ENCODE measurements around the gene MOCS1. TPM values are rescaled to one million over a fixed set of nuclear protein-coding genes. Genes with fewer than 3 reads are reported as not detected.

Gene MOCS1
- total RNA-seq, 1 experiment from 2014 or later, result not detected

GRCh38 chr6:39880594-39880993 lies 53.7 kb downstream of the MOCS1 start:
- Histone ChIP-seq H3K4me2 (no peak overlapping the region), H3F3A (ENCODE audit: insufficient read depth, low read depth) (no peaks in the 10 kb centered on the region), H3K9me3 (ENCODE audit: insufficient read depth, low read depth) (no peaks in the 10 kb centered on the region), H3K4me3 (no peak overlapping the region), H3K4me1 (replicated peaks; ENCODE audit: insufficient read depth) (no peaks in the 10 kb centered on the region), H3K27ac (no peak overlapping the region), H3K79me2 (ENCODE audit: low read depth) (no peaks in the 10 kb centered on the region), H3K36me3 (ENCODE audit: low read depth) (no peaks in the 10 kb centered on the region), H2AFZ (no peak overlapping the region), H4K20me1 (ENCODE audit: insufficient read depth) (no peaks in the 10 kb centered on the region), H3K27me3 (ENCODE audit: insufficient read depth, low read depth) (peaks cover 24% of the 10 kb centered on the region), H3K9me2 (ENCODE audit: insufficient read depth) (no peaks in the 10 kb centered on the region)
- ChIA-PET CTCF (no interaction called here), POLR2A (ENCODE audit: unreplicated experiment) (no interaction called here)
- TF ChIP-seq EZH2 (IDR thresholded peaks at IDR 0.05; ENCODE audit: low read depth), result no peak
- TF ChIP-seq, protein P1, sequence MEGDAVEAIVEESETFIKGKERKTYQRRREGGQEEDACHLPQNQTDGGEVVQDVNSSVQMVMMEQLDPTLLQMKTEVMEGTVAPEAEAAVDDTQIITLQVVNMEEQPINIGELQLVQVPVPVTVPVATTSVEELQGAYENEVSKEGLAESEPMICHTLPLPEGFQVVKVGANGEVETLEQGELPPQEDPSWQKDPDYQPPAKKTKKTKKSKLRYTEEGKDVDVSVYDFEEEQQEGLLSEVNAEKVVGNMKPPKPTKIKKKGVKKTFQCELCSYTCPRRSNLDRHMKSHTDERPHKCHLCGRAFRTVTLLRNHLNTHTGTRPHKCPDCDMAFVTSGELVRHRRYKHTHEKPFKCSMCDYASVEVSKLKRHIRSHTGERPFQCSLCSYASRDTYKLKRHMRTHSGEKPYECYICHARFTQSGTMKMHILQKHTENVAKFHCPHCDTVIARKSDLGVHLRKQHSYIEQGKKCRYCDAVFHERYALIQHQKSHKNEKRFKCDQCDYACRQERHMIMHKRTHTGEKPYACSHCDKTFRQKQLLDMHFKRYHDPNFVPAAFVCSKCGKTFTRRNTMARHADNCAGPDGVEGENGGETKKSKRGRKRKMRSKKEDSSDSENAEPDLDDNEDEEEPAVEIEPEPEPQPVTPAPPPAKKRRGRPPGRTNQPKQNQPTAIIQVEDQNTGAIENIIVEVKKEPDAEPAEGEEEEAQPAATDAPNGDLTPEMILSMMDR (conservative IDR thresholded peaks at IDR 0.05), result no peak
- intact Hi-C loops (cut with micrococcal nuclease; ENCODE audit: unreplicated experiment), result no loop called here
- no peak for DNase-seq
- BruUV-seq (replicated peaks), result no TSS peak

- no peak overlapping the region for H3K4me2 ChIP-seq
- no peak for DNase-seq
- no peak overlapping the region for H3K27ac ChIP-seq
- no peak overlapping the region for H2AFZ ChIP-seq
- no peaks in the 10 kb centered on the region for H3K4me1 ChIP-seq (replicated peaks; ENCODE audit: insufficient read depth)
- H3K9me3 ChIP-seq (ENCODE audit: insufficient read depth, low read depth), result no peaks in the 10 kb centered on the region
- BruUV-seq (replicated peaks), result no TSS peak
- CTCF ChIA-PET, result no interaction called here
- H3K4me3 ChIP-seq, result no peak overlapping the region
- H3K79me2 ChIP-seq (ENCODE audit: low read depth), result no peaks in the 10 kb centered on the region
- H3F3A ChIP-seq (ENCODE audit: insufficient read depth, low read depth), result no peaks in the 10 kb centered on the region
- peaks cover 17% of the 10 kb centered on the region for H3K27me3 ChIP-seq (ENCODE audit: insufficient read depth, low read depth)
- no peaks in the 10 kb centered on the region for H3K36me3 ChIP-seq (ENCODE audit: low read depth)
- intact Hi-C loops (cut with micrococcal nuclease; ENCODE audit: unreplicated experiment), result no loop called here
- TF ChIP-seq, protein P1 (conservative IDR thresholded peaks at IDR 0.05), result no peak
- no peak for TF ChIP-seq EZH2 (IDR thresholded peaks at IDR 0.05; ENCODE audit: low read depth)
- POLR2A ChIA-PET (ENCODE audit: unreplicated experiment), result no interaction called here
- H3K9me2 ChIP-seq (ENCODE audit: insufficient read depth), result no peaks in the 10 kb centered on the region
- H4K20me1 ChIP-seq (ENCODE audit: insufficient read depth), result no peaks in the 10 kb centered on the region
Measured at GRCh38 chr6:39879535-39879934, 54.7 kb downstream of the MOCS1 start.

DNA sequence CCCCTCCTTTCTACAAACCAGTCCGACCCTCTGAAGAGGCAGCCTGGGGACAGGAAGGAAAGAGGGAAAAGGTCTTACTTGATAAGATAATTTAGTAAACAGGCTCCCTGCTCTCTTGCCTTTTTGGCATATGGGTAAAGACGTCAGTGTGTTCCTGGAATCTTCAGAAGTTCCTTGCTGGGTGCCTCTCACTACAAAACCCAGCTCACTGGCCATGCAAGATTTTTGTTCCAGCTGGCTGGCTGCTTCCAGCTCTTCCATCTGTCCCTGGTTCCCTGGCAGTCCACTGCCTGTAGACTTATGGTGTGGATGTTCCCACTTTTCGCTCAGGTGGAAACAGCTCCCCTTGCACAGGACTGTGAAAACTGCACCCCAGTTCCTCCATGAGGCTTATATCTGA lies 57.4 kb downstream of the MOCS1 start:
- no peak for DNase-seq
- Histone ChIP-seq H3K27ac (no peak overlapping the region), H3F3A (ENCODE audit: insufficient read depth, low read depth) (no peaks in the 10 kb centered on the region), H2AFZ (no peak overlapping the region), H3K36me3 (ENCODE audit: low read depth) (no peaks in the 10 kb centered on the region), H3K9me2 (ENCODE audit: insufficient read depth) (no peaks in the 10 kb centered on the region), H4K20me1 (ENCODE audit: insufficient read depth) (no peaks in the 10 kb centered on the region), H3K79me2 (ENCODE audit: low read depth) (no peaks in the 10 kb centered on the region), H3K4me3 (no peak overlapping the region), H3K27me3 (ENCODE audit: insufficient read depth, low read depth) (peaks cover 11% of the 10 kb centered on the region), H3K4me2 (no peak overlapping the region), H3K9me3 (ENCODE audit: insufficient read depth, low read depth) (no peaks in the 10 kb centered on the region), H3K4me1 (replicated peaks; ENCODE audit: insufficient read depth) (no peaks in the 10 kb centered on the region)
- TF ChIP-seq EZH2 (IDR thresholded peaks at IDR 0.05; ENCODE audit: low read depth), result no peak
- TF ChIP-seq, protein P1 (conservative IDR thresholded peaks at IDR 0.05), result no peak
- ChIA-PET POLR2A (ENCODE audit: unreplicated experiment) (no interaction called here), CTCF (no interaction called here)
- intact Hi-C loops (cut with micrococcal nuclease; ENCODE audit: unreplicated experiment), result no loop called here
- BruUV-seq (replicated peaks), result no TSS peak
